Endothelial cell of umbilical vein (primary cell): Measurements from ENCODE around the gene TMEM120B. TPM values are rescaled to one million over a fixed set of nuclear protein-coding genes. Genes with fewer than 3 reads are reported as not detected.

Source experiments
- BruUV-seq: library from RNA; stranded (reverse); fragments of 400-500 nt; replicated peaks from 2 replicates; lab custom pipeline; 2021; lab: Mats Ljungman, UMichigan
- CTCF ChIA-PET: fragments of 300-600, 350-600 bp; sonication (Branson Sonifier 250); formaldehyde crosslinking; loops from one replicate; lab custom pipeline; 2021; ENCODE audit warnings: antibody characterized with exemption, inconsistent platforms; lab: Charles Lee
- POLR2A ChIA-PET: fragments of 300-600, 350-600 bp; sonication (Branson Sonifier 250); formaldehyde crosslinking; loops from one replicate; lab custom pipeline; 2021; ENCODE audit warnings: antibody characterized with exemption, inconsistent platforms; lab: Charles Lee
- DNase-seq: peaks from one replicate; pipeline ENCODE4 v3.0.0-alpha.2; 2011; ENCODE audit warnings: low read depth, low spot score
- FAIRE-seq: peaks from 2 replicates; lab custom pipeline; 2011; peaks lifted over from hg19 to GRCh38; lab: Jason Lieb, UNC
- H2AFZ ChIP-seq: 2 replicates; pipeline ENCODE4 v1.6.0; 2012; ENCODE audit warnings: low read depth, low read length, control low read depth, inconsistent platforms
- H3K27ac ChIP-seq: 2 replicates; pipeline ENCODE4 v1.5.1; 2011; ENCODE audit warnings: low read depth, mild to moderate bottlenecking, control low read depth, low read length, moderate library complexity; ENCODE audit not compliant: insufficient read depth
- H3K27me3 ChIP-seq, 2 experiments: 2 replicates each; pipeline versions ENCODE4 v1.6.0 to v1.6.1; 2011; ENCODE audit warnings: low read length in 2 of 2, mixed read lengths in 1 of 2; ENCODE audit not compliant: control insufficient read depth in 2 of 2, insufficient read depth in 2 of 2
- H3K36me3 ChIP-seq, 2 experiments: 2 replicates in 1 of 2; 3 replicates in 1 of 2; pipeline ENCODE4 v1.5.1; 2011; ENCODE audit warnings: low read length in 2 of 2, mild to moderate bottlenecking in 1 of 2, moderate library complexity in 1 of 2; ENCODE audit not compliant: control insufficient read depth in 2 of 2, insufficient read depth in 2 of 2; ENCODE audit errors: extremely low read depth in 1 of 2
- H3K4me1 ChIP-seq: 3 replicates; pipeline ENCODE4 v1.5.1; 2011; ENCODE audit warnings: mild to moderate bottlenecking, low read length; ENCODE audit not compliant: control insufficient read depth, insufficient read depth; ENCODE audit errors: extremely low read depth
- H3K4me2 ChIP-seq: 2 replicates; pipeline ENCODE4 v1.6.1; 2011; ENCODE audit warnings: low read length, control low read depth, mixed read lengths; ENCODE audit not compliant: insufficient read depth
- H3K4me3 ChIP-seq, 3 experiments: fragments of 200-600 bp in 1 of 3; sonication (generic), shearing (Covaris generic) in 1 of 3; replicated peaks in 1 of 3; 2 replicates each; pipeline ENCODE4 v1.5.1; 2011 to 2016; ENCODE audit warnings: control low read depth in 3 of 3, low read length in 3 of 3, mild to moderate bottlenecking in 2 of 3, inconsistent platforms in 1 of 3, low read depth in 1 of 3, moderate library complexity in 1 of 3; ENCODE audit not compliant: insufficient read depth in 1 of 3
- H3K79me2 ChIP-seq: 2 replicates; pipeline ENCODE4 v1.6.0; 2012; ENCODE audit warnings: low read length, inconsistent platforms; ENCODE audit not compliant: control insufficient read depth, insufficient read depth
- H3K9ac ChIP-seq: replicated peaks from 2 replicates; pipeline ENCODE3; 2011; ENCODE audit warnings: low read length, control low read depth; ENCODE audit not compliant: insufficient read depth; ENCODE audit errors: extremely low read depth
- H3K9me1 ChIP-seq: replicated peaks from 3 replicates; pipeline ENCODE4 v1.6.0; 2011; ENCODE audit warnings: mild to moderate bottlenecking, low read length; ENCODE audit not compliant: control insufficient read depth, insufficient read depth; ENCODE audit errors: extremely low read depth
- H3K9me3 ChIP-seq: replicated peaks from 2 replicates; pipeline ENCODE4 v1.5.1; 2012; ENCODE audit warnings: low read length, inconsistent platforms; ENCODE audit not compliant: control insufficient read depth, insufficient read depth
- H4K20me1 ChIP-seq: replicated peaks from 2 replicates; pipeline ENCODE3; 2011; ENCODE audit warnings: mild to moderate bottlenecking, low read length; ENCODE audit not compliant: control insufficient read depth, insufficient read depth; ENCODE audit errors: extremely low read depth
- EZH2 ChIP-seq: IDR thresholded peaks from 2 replicates; pipeline ENCODE4 v1.6.1; 2012; ENCODE audit warnings: borderline replicate concordance, low read depth, mild to moderate bottlenecking, moderate library complexity, low read length, inconsistent platforms; ENCODE audit not compliant: severe bottlenecking
- POLR2A ChIP-seq: IDR thresholded peaks from 2 replicates; pipeline ENCODE4 v1.6.1; 2012; ENCODE audit warnings: low read depth, mild to moderate bottlenecking, control low read depth, low read length
- POLR2AphosphoS5 ChIP-seq: IDR thresholded peaks from 2 replicates; pipeline ENCODE4 v1.6.1; 2012; ENCODE audit warnings: low read depth, mild to moderate bottlenecking, control low read depth, low read length, moderate library complexity; ENCODE audit not compliant: insufficient read depth
- dilution Hi-C: fragments of 300-500 bp; cut with MboI; formaldehyde crosslinking; loops from one replicate; pipeline ENCODE4 v1.15.0; 2019; ENCODE audit warnings: low sequenced_read_pairs; ENCODE audit not compliant: extremely low pct_ligation_motif_present
- intact Hi-C: fragments of 100-400 bp; cut with micrococcal nuclease; formaldehyde crosslinking; loops from one replicate; pipeline ENCODE4 v1.10.0; 2022
- polyA plus RNA-seq, 4 experiments: library from polyadenylated mRNA; depleted of rRNA in 3 of 4; stranded (reverse) in 3 of 4; unstranded in 1 of 4; fragments of >200 nt; gene quantifications; 2 replicates each; pipeline versions ENCODE4 v1.2.1 to v1.2.3, GENCODE V29; 2011 to 2012; ENCODE audit warnings: missing spikeins in 1 of 4
- total RNA-seq: library from RNA; stranded (reverse); gene quantifications from 2 replicates; pipeline ENCODE4 v1.2.3, GENCODE V29; 2021
- TF ChIP-seq, protein P1 (sequence below), 2 donors: IDR thresholded peaks; 1 replicate in 1 of 2; 2 replicates in 1 of 2; pipeline ENCODE4 v1.5.1; 2011; ENCODE audit warnings: low read length in 2 of 2, mild to moderate bottlenecking in 2 of 2, moderate library complexity in 2 of 2, control low read depth in 1 of 2, inconsistent platforms in 1 of 2, low read depth in 1 of 2; ENCODE audit not compliant: insufficient read depth in 1 of 2; ENCODE audit errors: extremely low read depth in 1 of 2
- TF ChIP-seq, protein P2 (sequence below): IDR thresholded peaks from 2 replicates; pipeline ENCODE4 v1.6.1; 2011; ENCODE audit not compliant: insufficient read depth, insufficient read length

The TMEM120B gene
- total and polyA plus RNA-seq, 2 donors (not counting 3 experiments of a cell fraction or from before 2014, with no cell fraction given): 10.4 to 12.8 TPM

DNA sequence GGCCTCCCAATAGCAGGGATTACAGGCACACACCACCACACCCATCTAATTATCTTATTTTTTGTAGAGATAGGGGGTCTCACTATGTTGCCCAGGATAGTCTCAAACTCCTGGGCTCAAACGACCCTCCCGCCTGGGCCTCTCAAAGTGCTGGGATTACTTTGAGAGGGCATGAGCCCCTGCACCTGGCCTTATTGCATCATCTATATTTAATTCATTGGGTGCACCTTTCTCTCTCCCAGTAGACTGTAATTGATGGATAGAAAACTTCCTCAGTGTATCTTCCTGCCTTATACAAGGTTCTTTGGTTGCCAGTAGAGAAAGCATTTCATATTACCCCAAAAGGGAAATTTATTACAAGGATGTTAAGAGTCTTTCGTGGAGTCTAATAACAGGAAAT, 34.2 kb upstream of the TMEM120B start:
- Histone ChIP-seq H2AFZ (no peak overlapping the region), H3K4me3 (no peak overlapping the region), H3K9me3 (no peaks in the 10 kb centered on the region), H3K79me2 (no peaks in the 10 kb centered on the region), H3K27ac (no peak overlapping the region), H3K36me3 (no peaks in the 10 kb centered on the region), H3K4me2 (no peak overlapping the region), H3K27me3 (no peaks in the 10 kb centered on the region), H4K20me1 (no peaks in the 10 kb centered on the region), H3K9ac (no peak overlapping the region), H3K9me1 (no peaks in the 10 kb centered on the region), H3K4me1 (no peaks in the 10 kb centered on the region)
- no TSS peak for BruUV-seq
- DNase-seq (no peak), FAIRE-seq (no peak)
- TF ChIP-seq, protein P1, sequence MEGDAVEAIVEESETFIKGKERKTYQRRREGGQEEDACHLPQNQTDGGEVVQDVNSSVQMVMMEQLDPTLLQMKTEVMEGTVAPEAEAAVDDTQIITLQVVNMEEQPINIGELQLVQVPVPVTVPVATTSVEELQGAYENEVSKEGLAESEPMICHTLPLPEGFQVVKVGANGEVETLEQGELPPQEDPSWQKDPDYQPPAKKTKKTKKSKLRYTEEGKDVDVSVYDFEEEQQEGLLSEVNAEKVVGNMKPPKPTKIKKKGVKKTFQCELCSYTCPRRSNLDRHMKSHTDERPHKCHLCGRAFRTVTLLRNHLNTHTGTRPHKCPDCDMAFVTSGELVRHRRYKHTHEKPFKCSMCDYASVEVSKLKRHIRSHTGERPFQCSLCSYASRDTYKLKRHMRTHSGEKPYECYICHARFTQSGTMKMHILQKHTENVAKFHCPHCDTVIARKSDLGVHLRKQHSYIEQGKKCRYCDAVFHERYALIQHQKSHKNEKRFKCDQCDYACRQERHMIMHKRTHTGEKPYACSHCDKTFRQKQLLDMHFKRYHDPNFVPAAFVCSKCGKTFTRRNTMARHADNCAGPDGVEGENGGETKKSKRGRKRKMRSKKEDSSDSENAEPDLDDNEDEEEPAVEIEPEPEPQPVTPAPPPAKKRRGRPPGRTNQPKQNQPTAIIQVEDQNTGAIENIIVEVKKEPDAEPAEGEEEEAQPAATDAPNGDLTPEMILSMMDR (IDR thresholded peaks at IDR 0.05; ENCODE audit: extremely low read depth in 1 of 2, insufficient read depth in 1 of 2, low read depth in 1 of 2, low read length in 2 of 2): no peak
- TF ChIP-seq POLR2AphosphoS5 (no peak), POLR2A (no peak), EZH2 (no peak)
- TF ChIP-seq, protein P2, sequence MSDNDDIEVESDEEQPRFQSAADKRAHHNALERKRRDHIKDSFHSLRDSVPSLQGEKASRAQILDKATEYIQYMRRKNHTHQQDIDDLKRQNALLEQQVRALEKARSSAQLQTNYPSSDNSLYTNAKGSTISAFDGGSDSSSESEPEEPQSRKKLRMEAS: no peak
- ChIA-PET POLR2A (no interaction called here), CTCF (interaction anchor here (9.2 kb wide), 1 partner anchor 126 kb away, joined by 154 read pairs; no protein-coding TSS in a partner anchor)
- dilution Hi-C loops: no loop called here
- intact Hi-C loops: no loop called here
